DND-41 (cell line): ENCODE results near the gene SPRR3.
"Not testable (repeated sequence)": the region's sequence is repeated elsewhere in the genome, so short reads cannot be mapped to it uniquely, and the experiment has no call there.

Experiments used
- ATAC-seq: fragments of 200-7000 bp; cut with Tn5 transposase; 3 replicates; pipeline ENCODE4 v1.9.1; 2021; ENCODE audit warnings: low read depth; ENCODE audit not compliant: insufficient read depth
- DNase-seq: peaks from one replicate; pipeline ENCODE4 v3.0.0-alpha.2; 2020
- H2AFZ ChIP-seq: 2 replicates; pipeline ENCODE4 v1.6.0; 2012; ENCODE audit warnings: low read depth, low read length
- H3K27ac ChIP-seq: 2 replicates; pipeline ENCODE4 v1.5.1; 2012; ENCODE audit warnings: low read length, inconsistent platforms
- H3K27me3 ChIP-seq: fragments of 200-600 bp; sonication (generic); 2 replicates; pipeline ENCODE4 v1.6.0; 2012; ENCODE audit warnings: low read length, mild to moderate bottlenecking, inconsistent platforms; ENCODE audit not compliant: insufficient read depth, poor library complexity
- H3K36me3 ChIP-seq: 2 replicates; pipeline ENCODE4 v1.5.1; 2012; ENCODE audit warnings: low read length, inconsistent platforms; ENCODE audit not compliant: insufficient read depth
- H3K4me1 ChIP-seq: 2 replicates; pipeline ENCODE4 v1.5.1; 2012; ENCODE audit warnings: mild to moderate bottlenecking, low read length; ENCODE audit not compliant: insufficient read depth
- H3K4me2 ChIP-seq: 2 replicates; pipeline ENCODE4 v1.6.0; 2012; ENCODE audit warnings: mild to moderate bottlenecking, moderate library complexity, low read length, inconsistent platforms; ENCODE audit not compliant: insufficient read depth
- H3K4me3 ChIP-seq, 2 experiments: fragments of 200-600 bp in 1 of 2; shearing (Covaris generic) in 1 of 2; 2 replicates each; pipeline ENCODE4 v1.5.1; 2012 to 2016; ENCODE audit warnings: inconsistent platforms in 2 of 2, low read length in 2 of 2, mild to moderate bottlenecking in 2 of 2, low read depth in 1 of 2, moderate library complexity in 1 of 2
- H3K79me2 ChIP-seq: 2 replicates; pipeline ENCODE4 v1.6.0; 2012; ENCODE audit warnings: low read length, inconsistent platforms; ENCODE audit not compliant: insufficient read depth
- H3K9ac ChIP-seq: 2 replicates; pipeline ENCODE4 v1.6.0; 2012; ENCODE audit warnings: low read depth, mild to moderate bottlenecking, inconsistent platforms, low read length, moderate library complexity
- H3K9me3 ChIP-seq: 2 replicates; pipeline ENCODE4 v1.5.1; 2012; ENCODE audit warnings: low read length, moderate library complexity, mild to moderate bottlenecking, inconsistent platforms; ENCODE audit not compliant: insufficient read depth, severe bottlenecking
- H4K20me1 ChIP-seq: 2 replicates; pipeline ENCODE4 v1.6.0; 2012; ENCODE audit warnings: low read length; ENCODE audit not compliant: insufficient read depth
- EZH2 ChIP-seq: IDR thresholded peaks from 3 replicates; pipeline ENCODE4 v1.6.1; 2012; ENCODE audit warnings: borderline replicate concordance, low read depth, mild to moderate bottlenecking, moderate library complexity, low read length, inconsistent platforms; ENCODE audit not compliant: severe bottlenecking
- TF ChIP-seq, protein P1 (sequence below): IDR thresholded peaks from 2 replicates; pipeline ENCODE4 v1.5.1; 2012; ENCODE audit warnings: borderline replicate concordance, low read length, moderate library complexity, mild to moderate bottlenecking; ENCODE audit not compliant: poor library complexity, severe bottlenecking; ENCODE audit errors: extremely low read depth

Gene SPRR3

DNA sequence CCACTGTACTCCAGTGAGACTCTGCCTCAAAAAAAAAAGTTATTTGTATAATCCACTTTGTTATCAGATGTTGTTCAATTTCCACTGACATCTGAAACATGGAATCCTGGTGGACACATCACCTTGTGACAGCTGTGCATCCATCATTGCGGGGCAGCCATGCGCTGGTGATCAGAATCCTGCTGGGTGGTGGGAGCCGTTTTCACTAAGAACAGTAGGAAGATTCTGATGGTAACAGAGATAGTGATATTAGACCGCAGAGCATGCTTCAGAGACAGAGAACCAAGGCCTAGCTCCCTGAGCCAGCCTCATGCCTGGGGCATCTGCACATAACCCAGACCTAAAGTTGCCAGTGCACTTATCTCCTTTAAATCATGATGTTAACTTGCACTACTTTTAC lies 3.1 kb upstream of the SPRR3 start:
- peaks cover 18% of the 10 kb centered on the region for H3K27me3 ChIP-seq
- no peaks in the 10 kb centered on the region for H4K20me1 ChIP-seq
- TF ChIP-seq, protein P1, sequence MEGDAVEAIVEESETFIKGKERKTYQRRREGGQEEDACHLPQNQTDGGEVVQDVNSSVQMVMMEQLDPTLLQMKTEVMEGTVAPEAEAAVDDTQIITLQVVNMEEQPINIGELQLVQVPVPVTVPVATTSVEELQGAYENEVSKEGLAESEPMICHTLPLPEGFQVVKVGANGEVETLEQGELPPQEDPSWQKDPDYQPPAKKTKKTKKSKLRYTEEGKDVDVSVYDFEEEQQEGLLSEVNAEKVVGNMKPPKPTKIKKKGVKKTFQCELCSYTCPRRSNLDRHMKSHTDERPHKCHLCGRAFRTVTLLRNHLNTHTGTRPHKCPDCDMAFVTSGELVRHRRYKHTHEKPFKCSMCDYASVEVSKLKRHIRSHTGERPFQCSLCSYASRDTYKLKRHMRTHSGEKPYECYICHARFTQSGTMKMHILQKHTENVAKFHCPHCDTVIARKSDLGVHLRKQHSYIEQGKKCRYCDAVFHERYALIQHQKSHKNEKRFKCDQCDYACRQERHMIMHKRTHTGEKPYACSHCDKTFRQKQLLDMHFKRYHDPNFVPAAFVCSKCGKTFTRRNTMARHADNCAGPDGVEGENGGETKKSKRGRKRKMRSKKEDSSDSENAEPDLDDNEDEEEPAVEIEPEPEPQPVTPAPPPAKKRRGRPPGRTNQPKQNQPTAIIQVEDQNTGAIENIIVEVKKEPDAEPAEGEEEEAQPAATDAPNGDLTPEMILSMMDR = no peak
- no peak for TF ChIP-seq EZH2
- DNase-seq (no peak), ATAC-seq (no peak)
- H3K79me2 ChIP-seq = no peaks in the 10 kb centered on the region
- H3K9ac ChIP-seq = no peak overlapping the region
- H3K27ac ChIP-seq = no peak overlapping the region
- H3K9me3 ChIP-seq = peaks cover 2% of the 10 kb centered on the region
- H2AFZ ChIP-seq = no peak overlapping the region
- H3K36me3 ChIP-seq = no peaks in the 10 kb centered on the region
- no peak overlapping the region for H3K4me3 ChIP-seq
- H3K4me1 ChIP-seq = no peaks in the 10 kb centered on the region
- H3K4me2 ChIP-seq = no peak overlapping the region

DNA sequence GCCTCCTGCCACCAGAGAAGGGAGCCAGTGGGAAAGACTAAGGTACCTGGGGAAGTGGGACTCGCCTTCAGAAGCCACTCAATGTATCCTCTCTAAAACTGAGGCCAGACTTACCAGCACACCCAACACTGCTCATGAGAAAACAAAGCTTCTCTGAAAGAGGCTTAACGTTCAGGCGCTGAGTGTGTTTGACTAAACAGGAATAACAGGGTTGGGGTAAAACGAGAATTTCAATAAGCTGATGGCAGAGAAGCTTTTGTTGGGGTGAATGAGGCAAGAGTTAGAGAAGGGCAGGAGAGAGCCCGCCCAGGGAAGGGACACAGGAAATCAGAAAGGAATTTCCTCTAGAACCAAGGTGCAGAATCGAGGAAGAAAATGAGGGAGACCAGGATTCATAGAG lies 1.7 kb upstream of the SPRR3 start:
- no peak overlapping the region for H3K9ac ChIP-seq

DNA sequence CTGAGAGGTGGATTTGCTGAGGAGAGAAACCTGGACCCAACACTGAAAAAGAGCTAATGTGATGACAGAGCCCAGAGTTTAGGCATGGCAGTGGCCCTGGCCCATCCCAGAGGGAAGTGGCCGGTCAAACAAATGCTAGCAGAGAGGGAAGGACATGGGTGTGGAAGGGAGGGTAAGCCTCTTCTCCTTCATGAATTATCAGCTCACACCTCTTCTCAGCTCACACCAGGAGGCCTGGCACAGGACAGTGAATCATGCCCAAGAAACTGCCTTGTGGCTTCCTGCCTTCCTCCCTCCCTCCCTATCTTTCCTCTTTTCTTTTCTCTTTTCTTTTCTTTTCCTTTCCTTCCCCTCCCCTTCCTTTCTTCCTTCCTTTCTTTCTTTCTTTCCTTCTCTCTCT lies 1.3 kb upstream of the SPRR3 start:
- Histone ChIP-seq H3K9me3 (peaks cover 2% of the 10 kb centered on the region), H3K27me3 (peaks cover 18% of the 10 kb centered on the region), H3K36me3 (no peaks in the 10 kb centered on the region), H3K4me2 (no peak overlapping the region), H3K9ac (no peak overlapping the region), H2AFZ (no peak overlapping the region), H3K4me1 (no peaks in the 10 kb centered on the region), H3K27ac (no peak overlapping the region), H3K79me2 (no peaks in the 10 kb centered on the region), H4K20me1 (no peaks in the 10 kb centered on the region), H3K4me3 (no peak overlapping the region)
- no peak for DNase-seq
- TF ChIP-seq, protein P1 = no peak
- no peak for TF ChIP-seq EZH2
- no peak for ATAC-seq

More for the DNA sequence above, 1.7 kb upstream of the SPRR3 start:
- ATAC-seq (no peak), DNase-seq (no peak)
- TF ChIP-seq, protein P1 = no peak
- no peak for TF ChIP-seq EZH2
- Histone ChIP-seq H3K36me3 (no peaks in the 10 kb centered on the region), H4K20me1 (no peaks in the 10 kb centered on the region), H3K4me3 (no peak overlapping the region), H3K79me2 (no peaks in the 10 kb centered on the region), H3K4me2 (no peak overlapping the region), H3K4me1 (no peaks in the 10 kb centered on the region), H3K27ac (no peak overlapping the region), H2AFZ (no peak overlapping the region), H3K9me3 (peaks cover 2% of the 10 kb centered on the region), H3K27me3 (peaks cover 18% of the 10 kb centered on the region)

DNA sequence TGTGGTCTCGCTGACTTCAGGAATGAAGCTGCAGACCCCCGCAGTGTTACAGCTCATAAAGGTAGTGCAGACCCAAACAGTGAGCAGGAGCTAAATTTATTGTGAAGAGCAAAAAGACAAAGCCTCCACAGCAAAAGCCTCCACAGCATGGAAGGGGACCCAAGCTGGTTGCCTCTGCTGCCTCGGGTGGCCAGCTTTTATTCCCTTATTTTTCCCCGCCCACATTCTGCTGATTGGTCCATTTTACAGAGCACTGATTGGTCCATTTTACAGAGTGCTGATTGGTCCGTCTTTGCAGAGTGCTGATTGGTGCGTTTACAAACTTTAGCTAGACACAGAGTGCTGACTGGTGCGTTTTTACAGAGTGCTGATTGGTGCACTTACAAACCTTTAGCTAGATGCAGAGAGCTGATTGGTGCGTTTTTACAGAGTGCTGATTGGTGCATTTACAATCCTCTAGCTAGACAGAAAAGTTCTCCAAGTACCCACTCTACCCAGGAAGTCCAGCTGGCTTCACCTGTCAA lies 9.7 kb downstream of the SPRR3 start:
- not testable (repeated sequence) for H2AFZ ChIP-seq, H3K9ac ChIP-seq, H3K27ac ChIP-seq, H3K4me2 ChIP-seq, ATAC-seq, H3K27me3 ChIP-seq, H3K36me3 ChIP-seq, H3K4me1 ChIP-seq, H3K79me2 ChIP-seq, H3K4me3 ChIP-seq, DNase-seq, H4K20me1 ChIP-seq, H3K9me3 ChIP-seq

DNA sequence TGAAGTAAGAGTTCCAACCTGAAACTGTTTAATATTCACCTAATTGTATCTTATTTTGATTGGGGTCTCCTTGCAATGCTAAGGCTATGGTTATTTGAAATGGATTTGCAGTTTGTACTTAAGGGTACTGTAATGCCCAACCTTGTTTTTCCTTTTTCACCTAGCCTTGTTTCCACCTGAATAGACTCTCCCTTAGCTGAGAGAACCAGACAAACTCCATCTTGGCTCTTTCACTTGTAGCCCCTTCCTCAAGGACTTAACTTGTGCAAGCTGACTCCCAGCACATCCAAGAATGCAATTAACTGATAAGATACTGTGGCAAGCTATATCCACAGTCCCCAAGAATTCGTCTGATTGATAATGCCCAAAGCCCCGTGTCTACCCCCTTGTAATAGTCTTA lies 20.3 kb downstream of the SPRR3 start:
- H2AFZ ChIP-seq, H3K36me3 ChIP-seq, H3K4me1 ChIP-seq, H3K27ac ChIP-seq, H4K20me1 ChIP-seq, ATAC-seq, H3K4me3 ChIP-seq, H3K9me3 ChIP-seq, DNase-seq, H3K4me2 ChIP-seq, H3K9ac ChIP-seq, H3K79me2 ChIP-seq, H3K27me3 ChIP-seq: not testable (repeated sequence)

DNA sequence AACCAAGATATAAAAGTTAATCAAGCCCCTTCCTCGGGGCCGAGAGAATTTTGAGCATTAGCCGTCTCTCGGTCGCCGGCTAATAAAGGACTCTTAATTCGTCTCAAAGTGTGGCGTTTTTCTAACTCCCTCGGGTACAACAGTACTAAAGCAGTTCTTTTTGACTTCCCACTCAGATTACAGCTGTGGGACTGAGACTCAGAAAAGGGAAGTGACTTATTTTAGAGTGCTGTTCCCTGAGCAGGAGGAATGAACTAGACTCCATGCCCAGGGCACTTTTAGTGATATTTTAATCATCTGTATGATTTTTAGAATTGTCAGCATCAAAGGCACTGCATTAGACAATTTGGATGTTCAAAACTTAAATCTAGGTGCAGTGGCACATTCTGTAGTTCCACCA lies 20.8 kb downstream of the SPRR3 start:
- not testable (repeated sequence) for H3K36me3 ChIP-seq, DNase-seq, H3K27ac ChIP-seq, H2AFZ ChIP-seq, H4K20me1 ChIP-seq, H3K27me3 ChIP-seq, H3K4me2 ChIP-seq, H3K79me2 ChIP-seq, H3K9me3 ChIP-seq, ATAC-seq, H3K9ac ChIP-seq, H3K4me1 ChIP-seq, H3K4me3 ChIP-seq
